Measurements from ENCODE around the gene ZP3.
"Not testable (repeated sequence)": the region's sequence is repeated elsewhere in the genome, so short reads cannot be mapped to it uniquely, and the experiment has no call there.

GRCh38 chr7:76457017-76457416 lies 32.3 kb downstream of the ZP3 start:
- TF ChIP-seq CTCF, POLR2A (IDR thresholded peaks at IDR 0.05): not testable (repeated sequence)
